GM18909 (cell line): Measurements from ENCODE around the gene ACTG1.

Experiments
- ATAC-seq: cut with Tn5 transposase; IDR thresholded peaks from one replicate; pipeline ENCODE4 v1.9.1; 2021; ENCODE audit warnings: mild to moderate bottlenecking; ENCODE audit not compliant: unreplicated experiment, poor library complexity

The ACTG1 gene

DNA sequence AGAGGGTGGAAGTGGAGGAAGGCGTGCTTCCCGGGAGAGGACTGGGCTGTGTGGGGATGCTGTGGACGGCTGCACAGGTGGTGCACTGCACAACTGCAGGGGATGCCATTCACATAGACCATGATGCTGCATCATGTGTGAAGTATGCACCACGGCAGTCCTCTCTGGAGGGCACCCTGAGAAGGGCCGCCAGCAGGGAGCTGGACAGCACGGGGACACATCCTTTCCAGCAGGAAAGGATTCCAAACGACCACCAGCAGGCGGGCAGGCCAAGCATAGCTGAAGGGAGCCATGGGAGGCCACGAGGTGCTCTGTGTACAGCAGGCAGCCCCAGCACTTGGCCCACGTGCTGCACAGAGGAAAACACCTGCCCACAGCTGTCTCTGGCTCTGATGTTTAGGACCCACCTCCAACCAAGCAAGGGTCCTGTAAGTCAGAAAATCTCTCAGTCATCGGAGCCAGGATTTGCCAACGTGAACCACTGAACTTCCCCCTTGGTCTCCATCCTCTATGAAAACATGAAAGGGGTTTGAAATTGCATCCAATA lies 10.1 kb downstream of the ACTG1 start:
- no peak for ATAC-seq

DNA sequence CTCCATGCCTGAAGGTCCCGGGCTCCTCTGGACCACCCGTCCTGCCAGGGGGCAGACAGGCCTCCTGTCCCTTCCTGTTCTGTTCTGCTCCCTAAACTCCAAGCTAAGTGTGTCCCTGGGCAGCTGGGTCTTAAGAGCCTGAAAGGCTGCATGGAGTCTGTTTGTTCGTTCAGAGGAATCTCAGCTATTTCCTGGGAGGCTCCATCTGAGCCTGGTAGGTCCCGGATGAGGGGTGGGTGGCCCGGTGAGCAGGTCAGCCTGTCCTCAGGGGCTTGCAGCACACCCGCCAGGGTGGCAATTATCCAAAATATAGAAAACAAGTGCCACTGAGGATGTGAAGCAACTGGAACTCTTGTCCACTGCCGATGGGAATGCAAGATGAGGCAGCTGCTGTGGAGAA lies 12.6 kb downstream of the ACTG1 start:
- no peak for ATAC-seq

DNA sequence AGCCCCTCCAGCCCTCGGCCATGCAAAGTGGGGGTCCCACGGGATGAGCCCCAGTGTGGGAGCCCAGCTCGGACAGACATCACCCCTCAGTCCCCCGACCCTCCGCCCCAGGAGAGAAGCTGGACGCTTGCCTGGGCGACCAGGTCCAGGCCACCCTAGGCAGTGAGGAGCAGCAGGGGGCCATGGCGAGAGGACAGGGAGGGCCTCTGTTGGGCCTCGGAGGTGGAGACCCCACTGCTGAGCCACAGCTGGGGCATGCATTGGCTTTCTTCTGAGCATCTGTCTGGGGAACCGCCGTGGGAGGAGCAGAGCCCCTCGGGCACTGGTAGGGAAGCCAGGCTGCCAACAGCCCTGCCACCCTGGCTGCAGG lies 13.0 kb downstream of the ACTG1 start:
- no peak for ATAC-seq

DNA sequence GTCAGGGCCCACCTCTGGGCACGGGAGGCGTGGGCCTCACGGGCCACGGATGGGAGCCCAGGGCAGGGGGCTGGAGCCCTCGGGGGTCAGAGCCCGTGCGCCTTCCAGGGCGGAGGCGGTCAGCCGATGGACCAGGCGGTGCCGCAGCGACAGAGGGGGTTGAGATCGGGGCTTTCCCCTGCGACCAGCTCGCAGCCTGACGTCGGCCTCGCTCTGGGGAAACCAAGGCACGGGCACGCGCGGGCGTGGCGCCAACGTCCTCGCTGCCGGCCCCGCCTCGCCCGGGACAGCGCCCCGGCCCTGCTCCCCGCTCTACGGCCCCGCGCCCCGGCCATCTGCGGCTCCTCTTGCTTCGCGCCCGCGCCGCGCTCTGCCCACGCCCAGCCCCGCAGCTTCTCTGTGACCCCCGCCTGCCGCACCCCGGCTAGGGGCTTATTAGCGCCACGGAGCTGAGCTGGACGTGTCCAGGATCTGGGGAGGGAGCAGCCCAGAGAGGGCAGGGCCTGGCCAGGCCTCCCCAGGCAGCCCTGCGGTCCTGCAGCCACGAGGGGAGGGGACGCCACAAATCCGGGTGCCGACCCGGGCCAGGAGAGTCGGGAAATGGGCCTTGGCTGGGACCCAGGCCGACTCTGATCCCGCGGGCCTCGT lies 13.5 kb downstream of the ACTG1 start:
- ATAC-seq, result no peak

DNA sequence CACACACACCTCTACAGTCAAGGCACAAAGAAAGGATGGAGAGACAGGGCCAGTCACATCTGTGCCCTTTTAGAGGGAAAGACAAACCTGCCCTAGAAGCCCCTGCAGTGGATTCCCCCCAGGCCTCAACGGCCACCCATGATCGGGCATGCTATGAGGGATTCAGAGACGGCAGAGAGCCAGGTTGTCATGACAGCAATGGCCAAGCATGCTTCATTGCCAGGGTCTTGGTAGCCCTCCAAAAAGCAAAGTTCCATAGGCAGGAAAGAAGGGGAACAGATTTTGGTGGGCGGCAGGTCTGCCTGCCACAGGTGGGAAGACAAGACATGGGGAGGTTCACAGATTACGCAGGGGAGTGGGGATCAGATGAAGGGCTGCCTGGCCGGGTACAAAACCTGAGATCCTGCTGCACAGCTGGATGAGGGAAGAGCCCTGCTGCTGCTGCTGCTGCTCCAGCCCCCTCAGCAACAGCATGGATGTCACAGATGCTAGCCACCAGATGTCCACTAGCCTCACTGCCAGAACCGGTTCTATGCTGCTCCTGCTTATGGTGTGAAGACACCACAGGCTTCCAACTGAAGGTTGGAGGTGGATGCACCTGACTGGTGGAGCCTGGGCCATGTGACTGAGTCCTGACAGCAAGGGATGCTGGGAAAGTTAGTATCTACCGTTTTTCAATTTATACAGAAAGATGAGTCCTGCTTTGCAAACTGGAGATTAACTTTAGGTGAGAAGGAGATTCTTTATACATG lies 17.8 kb downstream of the ACTG1 start:
- no peak for ATAC-seq

DNA sequence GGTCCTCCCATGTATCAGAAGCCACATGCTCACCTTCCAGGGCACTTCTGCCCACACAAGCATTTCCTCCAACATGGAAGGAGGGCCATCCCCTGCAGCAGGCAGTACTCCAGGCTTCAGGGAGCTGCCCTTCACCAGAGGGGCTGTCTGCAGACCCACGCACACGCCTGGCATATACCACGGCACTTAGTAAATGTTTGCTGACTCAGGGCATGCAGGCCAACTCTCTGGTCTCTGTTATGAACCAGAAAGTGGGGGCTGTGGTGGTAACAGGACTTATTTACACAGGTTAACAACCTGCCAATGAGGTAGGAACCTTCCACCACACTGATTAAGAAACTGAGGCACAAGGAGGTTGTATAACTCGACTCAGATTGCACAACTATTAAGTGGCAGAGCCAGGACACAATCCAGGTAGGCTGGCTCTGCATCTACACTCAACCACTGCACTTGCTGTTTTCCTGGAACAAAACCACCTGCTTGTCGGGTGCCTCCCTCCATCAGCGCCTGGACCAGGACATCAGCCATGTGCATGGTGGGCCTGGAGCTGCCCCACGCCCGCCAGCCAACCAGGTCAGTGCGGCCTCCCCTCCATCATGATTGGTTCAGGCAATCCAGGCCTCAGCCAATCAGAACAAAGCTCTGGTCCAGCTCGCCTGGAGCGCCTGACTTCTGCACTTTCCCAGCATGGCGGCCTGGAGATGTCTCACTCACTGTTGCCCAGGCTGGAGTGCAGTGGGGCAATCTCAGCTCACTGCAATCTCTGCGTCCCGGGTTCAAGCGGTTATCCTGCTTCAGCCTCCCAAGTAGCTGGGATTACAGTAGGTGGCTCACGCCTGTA lies 19.2 kb downstream of the ACTG1 start:
- ATAC-seq, result no peak

DNA sequence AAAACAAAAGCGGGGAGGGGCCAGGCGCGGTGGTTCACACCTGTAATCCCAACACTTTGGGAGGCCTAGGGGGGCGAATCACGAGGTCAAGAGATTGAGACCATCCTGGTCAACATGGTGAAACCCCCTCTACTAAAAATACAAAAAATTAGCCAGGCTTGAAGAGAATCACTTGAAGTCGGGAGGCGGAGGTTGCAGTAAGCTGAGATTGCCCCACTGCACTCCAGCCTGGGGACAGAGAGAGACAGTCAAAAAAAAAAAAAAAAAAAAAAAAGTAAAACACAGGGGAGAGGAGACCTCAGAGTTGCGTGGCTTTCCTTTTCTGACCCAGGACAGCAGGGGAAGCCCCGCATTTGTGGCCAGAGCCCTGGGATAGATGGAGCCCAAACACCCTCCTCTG lies 19.9 kb downstream of the ACTG1 start:
- no peak for ATAC-seq

DNA sequence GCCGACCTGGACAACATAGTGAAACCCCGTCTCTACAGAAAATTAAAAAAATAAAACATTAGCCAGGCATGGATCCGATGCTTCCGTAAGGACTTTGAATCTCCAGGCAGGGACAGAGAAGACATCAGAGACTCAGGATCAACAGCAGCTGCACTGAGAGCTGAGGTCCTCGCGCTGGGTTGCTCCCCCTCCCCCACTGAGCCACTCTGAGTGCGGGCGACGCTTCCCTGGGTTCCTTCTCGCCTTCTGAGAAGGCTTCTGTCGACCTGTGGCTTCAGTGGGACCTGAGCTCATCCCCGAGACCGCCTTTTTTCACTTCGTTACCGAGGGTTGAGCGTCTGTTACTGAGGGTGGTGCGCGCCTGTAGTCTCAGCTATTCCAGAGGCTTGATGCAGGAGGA lies 20.4 kb downstream of the ACTG1 start:
- ATAC-seq, result no peak

DNA sequence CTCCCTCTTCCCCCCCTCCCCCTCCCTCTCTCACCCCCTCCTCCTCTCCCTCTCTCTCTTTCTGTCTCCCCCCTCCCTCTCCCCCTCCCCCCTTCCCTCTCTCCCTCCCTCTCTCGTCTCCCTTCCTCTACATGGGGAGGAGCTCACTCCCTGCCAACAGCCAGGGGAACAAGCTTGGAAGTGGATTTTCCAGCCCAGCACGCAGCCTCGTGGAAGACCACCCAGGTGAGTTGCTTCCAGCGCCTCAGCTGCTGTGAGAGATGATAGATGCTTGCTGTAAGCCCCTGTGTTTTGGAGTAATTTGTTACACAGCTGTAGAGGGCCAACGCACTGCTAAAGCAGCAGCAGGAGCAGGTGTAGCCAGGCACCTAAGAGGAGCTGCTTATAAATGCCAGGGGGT lies 20.8 kb downstream of the ACTG1 start:
- ATAC-seq, result no peak

DNA sequence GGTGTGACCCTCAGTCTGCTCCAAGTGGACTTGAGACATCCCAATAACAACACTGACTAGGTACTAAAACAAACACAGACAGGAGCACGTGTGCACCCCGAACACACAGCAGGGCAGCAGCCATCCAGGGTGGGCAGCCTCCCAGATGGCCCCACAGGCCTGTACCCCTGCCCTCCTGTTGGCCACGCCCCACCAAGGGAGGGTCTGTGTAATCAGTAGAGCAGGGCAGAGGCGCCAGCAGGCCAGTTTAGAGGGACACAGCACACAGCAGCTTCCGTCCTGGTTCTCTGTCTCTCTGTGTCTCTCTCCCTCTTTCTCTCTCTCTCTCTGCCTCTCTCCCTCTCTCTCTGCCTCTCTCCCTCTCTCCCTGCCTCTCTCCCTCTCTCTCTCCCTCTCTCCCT lies 21.4 kb downstream of the ACTG1 start:
- ATAC-seq, result no peak

DNA sequence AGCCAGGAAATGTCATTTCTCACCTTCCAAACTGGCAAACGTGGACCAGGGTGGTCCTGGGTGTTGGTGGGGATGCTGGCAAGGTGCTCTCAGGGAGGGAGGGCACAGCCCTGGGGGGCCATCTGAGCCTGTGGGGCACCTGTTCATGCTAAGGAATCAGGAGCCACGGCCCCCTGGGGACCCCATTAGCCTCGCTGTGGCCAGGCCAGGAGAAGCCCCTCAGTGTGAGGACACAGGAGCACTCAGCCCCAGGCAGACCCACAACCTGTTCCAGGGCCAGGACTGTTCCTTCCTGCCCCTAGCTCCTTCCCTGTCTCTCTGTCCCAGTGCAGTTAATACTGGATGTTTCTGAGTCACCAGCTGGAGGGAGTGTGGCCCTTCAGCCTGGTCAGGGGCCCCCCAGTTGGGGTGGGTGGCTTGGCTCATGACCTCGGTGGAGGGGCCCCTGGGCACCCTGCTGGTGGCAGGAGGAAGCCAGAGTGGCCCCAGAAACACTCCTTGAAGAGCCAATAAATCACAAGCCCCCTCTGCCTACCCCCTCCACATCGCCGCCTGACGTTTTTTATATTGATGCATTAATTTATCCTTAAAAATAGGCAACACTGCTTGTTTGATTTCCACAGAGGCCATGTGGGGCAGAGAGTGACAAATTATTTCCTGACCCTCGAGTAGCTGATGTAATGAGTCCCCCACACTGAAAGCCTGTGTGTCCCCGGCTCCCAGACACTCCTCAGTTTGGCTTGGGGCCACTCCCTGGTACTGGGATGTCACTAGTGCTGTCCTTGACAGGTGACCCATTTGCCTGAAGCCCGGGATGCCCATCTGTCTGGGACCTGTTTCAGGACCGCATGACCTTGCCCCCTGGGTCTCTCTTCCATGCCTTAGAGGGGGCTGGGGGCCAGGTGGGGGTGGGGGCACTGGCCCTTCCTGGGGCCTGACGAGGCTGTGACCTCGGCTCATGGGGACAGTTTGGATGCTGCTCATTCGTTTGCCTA lies 22.3 kb downstream of the ACTG1 start:
- ATAC-seq, result no peak

DNA sequence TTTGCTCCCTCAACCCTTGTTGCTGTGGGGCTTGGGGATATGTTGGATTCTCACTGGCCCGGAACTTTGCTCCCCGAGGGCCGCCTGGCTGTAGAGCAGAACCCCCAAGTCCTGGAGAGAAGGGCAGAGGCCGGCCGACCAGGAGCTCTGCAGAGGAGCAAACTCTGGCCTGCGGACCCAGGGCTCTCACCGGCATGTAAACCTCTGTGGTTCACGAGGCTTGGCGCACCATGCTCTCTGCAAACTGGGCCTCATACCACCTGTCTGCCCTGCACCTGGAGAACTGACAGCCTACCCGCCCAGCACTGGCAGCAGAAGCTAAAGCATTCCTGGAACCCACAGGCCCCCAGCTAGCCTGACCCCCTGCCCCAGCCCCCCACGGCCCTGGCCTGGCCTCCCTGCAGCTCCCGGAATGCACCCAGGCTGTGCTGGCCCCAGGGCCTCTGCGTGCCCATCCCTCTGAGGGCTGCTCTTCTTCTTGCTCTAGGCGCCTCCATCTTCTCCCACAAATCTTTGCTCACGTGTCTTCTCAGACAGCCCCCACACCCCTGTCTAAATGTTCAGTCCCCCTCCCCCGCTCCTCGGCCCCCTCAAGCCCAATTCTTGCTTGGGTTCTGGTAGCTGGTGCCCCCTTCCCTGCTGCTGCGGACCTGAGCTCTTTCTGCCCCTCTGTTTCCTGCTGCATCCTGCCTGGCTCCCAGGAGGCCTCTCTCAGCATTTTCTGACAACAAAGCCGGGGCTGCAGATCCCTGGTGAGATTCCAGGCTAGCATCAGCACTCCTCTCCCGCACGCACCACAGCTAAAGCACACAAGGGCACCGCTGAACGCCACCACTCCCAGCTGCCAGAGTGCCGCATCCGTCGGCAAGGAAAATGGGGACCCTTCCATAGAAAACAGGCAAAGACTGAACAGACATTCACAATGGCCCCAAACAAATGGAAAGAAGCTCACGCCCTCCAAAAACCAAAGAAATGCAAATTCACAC lies 23.3 kb downstream of the ACTG1 start:
- ATAC-seq, result no peak

DNA sequence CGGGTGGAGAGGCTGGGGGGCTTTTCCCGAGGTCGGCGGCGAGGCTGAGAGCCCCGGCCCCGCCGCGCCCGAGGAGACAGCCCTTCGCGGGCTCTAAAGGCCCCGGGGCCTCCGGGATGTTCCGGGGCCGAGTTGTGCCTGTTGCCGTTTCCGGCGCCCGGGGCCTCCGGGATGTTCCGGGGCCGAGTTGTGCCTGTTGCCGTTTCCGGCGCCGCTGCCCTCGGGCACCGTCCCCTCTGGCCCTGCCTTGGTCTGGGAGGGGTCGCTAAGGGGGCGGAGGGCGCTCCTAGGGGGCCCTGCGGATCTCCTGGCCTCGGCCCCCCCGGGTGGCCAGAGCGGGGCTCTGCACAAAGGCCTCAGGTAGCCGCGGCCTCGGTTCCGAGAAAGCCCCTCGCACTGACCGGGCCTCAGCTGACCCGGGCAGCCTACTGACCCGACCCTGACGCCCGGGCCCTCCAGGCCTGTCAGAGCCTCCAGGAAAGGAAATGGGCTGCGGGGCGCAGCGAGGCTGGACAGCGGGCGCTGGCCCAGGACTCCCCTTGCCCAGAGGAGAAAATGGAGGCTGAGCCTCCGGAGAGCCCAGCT lies 24.2 kb downstream of the ACTG1 start:
- no peak for ATAC-seq

DNA sequence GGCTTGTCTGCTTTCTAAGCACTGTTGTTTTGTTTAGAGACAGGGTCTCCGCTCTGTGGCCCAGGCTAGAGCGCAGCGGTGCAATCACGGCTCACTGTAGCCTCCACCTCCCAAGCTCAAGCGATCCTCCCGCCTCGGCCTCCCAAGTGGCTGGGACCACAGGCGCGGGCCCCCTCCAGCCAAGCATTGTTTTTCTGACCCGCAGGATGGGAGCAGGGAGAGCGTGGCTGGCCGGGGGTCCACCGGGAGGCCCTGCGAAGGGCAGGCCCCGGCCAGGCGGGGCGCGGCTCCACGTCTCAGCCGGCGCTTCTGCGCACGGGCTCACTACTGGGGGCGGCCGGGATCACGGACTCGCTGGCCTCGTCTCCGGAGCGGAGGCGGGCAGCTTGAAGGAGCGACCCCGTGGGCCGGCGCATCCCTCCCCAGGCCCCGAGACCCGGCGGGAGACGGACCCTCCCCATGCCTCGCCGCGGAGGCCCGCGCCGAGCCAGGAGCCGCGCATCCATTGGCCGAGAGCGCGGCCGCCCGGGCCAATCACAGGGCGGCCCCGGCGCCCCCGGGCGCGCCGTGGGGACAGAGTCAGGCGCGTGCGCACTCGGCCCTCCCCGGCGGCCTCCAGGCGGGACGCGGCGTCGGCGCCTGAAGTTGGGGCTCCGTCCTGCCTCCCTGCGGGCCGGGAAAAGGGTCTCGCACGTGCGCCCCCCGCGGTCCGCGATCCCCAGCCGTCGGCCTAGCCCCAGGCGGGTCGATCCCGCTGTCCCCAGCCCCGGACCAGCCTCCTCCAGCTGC lies 24.9 kb downstream of the ACTG1 start:
- no peak for ATAC-seq

DNA sequence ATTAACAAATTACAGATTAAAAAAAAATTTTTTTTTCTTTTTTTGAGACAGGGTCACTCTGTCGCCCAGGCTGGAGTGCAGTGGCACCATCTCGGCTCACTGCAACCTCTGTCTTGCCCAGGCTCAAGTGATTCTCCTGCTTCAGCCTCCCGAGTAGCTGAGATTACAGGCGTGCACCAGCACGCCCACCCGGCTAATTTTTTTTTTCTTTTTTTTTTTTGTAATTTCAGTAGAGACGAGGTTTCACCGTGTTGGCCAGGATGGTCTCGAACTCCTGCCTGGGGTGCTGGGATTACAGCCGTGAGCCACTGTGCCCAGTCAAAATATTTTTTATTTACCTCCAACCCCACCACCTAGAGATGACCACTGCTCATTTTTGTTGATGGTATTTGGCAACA lies 25.5 kb downstream of the ACTG1 start:
- no peak for ATAC-seq

DNA sequence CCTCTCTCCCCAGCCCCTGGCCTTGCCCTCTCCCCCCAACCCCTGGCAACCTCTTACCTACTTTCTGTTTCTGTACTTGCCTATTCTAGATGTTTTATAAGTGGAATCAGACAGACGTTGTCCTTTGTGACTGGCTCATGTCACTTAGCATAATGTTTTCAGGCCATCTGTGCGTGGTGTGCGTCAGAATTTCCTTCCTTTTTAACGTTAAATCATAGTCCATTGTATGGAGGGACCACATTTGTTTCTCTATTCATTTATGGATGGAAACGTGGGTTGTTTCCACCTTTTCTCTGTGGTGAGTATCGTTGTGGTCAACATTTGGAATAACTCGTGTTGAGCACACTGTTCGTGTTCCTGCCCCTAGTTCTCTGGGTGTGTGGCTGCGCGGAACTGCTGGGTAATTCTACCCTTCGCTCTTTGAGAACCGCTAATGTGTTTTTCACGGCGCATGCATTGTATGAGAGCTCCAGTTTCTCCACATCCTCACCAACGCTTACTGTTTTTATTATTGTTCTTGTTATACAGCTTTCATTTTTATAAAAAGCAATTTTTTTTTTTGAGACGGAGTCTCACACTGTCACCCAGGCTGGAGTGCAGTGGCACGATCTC lies 26.3 kb downstream of the ACTG1 start:
- ATAC-seq, result no peak
